HG02852 (cell line): ENCODE results near the gene KNL1.
"Not testable (repeated sequence)": the region's sequence is repeated elsewhere in the genome, so short reads cannot be mapped to it uniquely, and the experiment has no call there.

Experiments used
- ATAC-seq: cut with Tn5 transposase; IDR thresholded peaks from one replicate; pipeline ENCODE4 v1.9.1; 2021; ENCODE audit warnings: mild to moderate bottlenecking, moderate library complexity; ENCODE audit not compliant: unreplicated experiment

Gene KNL1

GRCh38 chr15:40664909-40665308, 70.9 kb downstream of the KNL1 start:
- ATAC-seq = no peak

DNA sequence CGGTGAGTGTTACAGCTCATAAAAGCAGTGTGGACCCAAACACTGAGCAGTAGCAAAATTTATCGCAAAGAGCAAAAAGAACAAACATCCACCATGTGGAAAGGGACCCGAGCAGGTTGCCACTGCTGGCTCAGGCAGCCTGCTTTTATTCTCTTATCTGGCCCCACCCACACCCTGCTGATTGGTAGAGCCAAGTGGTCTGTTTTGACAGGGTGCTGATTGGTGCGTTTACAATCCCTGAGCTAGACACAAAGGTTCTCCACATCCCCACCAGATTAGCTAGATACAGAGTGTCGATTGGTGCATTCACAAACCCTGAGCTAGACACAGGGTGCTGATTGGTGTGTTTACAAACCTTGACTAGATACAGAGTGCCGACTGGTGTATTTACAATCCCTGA, 82.2 kb downstream of the KNL1 start:
- ATAC-seq = not testable (repeated sequence)

DNA sequence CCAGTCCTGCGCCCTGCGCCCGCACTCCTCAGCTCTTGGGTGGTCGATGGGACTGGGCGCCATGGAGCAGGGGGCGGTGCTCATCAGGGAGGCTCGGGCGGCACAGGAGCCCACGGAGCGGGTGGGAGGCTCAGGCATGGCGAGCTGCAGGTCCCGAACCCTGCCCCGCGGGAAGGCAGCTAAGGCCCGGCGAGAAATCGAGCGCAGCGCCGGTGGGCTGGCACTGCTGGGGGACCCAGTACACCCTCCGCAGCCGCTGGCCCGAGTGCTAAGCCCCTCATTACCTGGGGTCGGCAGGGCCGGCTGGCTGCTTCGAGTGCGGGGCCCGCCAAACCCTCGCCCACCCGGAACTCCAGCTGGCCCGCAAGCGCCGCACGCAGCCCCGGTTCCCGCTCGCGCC, 82.9 kb downstream of the KNL1 start:
- not testable (repeated sequence) for ATAC-seq

DNA sequence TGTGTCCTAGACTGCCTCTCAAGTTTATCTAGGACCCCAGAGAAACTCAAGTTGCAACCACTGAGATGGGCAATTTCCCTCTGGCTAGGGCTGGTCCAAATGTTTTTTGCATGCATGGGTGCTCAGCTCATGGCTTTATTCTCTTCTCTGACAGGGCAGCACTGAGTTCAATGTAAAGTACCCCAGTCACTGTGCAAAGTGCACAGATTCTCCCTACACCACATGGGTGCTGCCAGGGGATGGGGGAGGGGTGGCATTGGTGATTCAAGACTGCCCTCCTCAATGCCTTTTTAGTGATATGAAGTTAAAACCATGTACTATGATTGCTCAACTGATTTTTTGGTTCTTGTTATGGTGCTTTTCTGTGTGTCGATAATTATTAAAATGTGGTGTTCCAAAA, 86.1 kb downstream of the KNL1 start:
- no peak for ATAC-seq

GRCh38 chr15:40680959-40681358, 86.9 kb downstream of the KNL1 start:
- not testable (repeated sequence) for ATAC-seq

DNA sequence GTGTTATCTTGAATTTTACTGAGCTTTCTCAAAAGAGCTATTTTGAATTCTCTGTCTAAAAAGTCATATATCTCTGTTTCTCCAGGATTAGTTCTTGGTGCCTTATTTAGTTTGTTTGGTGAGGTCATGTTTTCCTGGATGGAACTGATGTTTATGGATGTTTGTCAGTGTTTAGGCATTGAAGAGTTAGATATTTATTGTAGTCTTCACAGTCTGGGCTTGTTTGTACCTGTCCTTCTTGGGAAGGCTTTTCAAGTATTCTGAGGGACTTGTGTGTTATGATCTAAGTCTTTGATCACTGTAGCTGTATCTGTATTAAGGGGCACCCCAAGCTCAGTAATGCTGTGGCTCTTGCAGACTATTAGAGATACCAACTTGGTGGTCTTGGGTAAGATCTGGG, 90.3 kb downstream of the KNL1 start:
- ATAC-seq = no peak

DNA sequence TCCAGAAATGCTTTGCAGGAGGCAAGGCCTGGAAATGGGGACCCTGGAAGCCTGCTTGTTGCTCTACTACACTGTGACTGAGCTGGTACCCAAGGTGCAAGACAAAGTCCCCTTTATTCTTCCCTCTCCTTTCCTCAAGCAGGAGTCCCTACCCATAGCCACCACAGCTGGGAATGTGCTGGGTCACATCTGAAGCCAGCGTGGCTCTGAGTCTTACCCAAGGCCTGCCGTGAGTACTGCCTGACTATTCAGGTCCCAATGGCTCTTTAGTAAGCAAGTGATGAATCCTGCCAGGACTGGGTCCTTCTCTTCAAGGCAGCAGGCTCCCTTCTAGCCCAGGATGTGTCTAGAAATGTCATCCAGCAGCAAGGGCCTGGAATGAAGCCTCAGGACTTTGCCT, 91.3 kb downstream of the KNL1 start:
- no peak for ATAC-seq

DNA sequence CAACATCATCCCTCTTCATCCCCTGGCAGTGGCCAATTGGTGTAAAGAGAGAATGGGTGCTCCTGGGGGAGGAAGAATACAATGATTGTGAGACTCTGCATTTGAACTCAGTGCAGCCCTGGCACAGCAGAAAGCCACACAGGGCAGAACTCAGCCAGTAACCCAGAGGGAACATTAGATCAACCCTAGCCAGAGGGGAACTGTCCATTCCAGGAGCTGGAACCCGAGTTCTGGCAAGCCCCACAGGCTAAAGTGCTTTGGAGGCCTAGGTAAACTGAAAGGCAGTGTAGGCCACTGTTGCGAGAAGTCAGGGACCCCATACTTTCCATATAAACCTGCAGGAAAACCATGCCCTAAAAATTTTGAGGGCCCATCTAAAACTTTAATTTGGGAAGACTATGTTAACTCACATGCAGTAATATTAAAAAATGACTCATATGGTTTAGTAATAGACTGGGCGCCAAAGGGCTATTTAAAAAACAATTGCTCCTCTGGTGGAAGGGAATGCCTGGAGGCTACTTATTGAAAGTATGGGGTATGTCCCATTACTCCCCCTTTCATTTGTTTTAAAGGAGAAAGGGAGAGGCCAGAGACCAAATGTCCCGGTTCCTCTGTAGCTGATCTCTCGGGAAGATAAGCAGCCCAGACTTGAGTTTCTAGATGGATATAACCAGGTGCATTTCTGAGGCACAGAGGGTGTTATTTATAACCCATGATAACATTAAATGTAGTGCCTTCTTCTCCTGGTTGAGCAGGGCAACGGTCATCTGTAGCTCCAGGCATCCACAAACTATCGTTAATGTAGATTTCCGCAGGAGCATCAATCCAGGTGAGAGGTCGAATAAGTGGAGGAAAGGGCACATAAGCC, 95.1 kb downstream of the KNL1 start:
- no peak for ATAC-seq

- ATAC-seq = no peak
Measured at GRCh38 chr15:40691737-40692136, 97.7 kb downstream of the KNL1 start.

GRCh38 chr15:40693904-40694687, 100.0 kb downstream of the KNL1 start:
- peak; percentile 19 for ATAC-seq

DNA sequence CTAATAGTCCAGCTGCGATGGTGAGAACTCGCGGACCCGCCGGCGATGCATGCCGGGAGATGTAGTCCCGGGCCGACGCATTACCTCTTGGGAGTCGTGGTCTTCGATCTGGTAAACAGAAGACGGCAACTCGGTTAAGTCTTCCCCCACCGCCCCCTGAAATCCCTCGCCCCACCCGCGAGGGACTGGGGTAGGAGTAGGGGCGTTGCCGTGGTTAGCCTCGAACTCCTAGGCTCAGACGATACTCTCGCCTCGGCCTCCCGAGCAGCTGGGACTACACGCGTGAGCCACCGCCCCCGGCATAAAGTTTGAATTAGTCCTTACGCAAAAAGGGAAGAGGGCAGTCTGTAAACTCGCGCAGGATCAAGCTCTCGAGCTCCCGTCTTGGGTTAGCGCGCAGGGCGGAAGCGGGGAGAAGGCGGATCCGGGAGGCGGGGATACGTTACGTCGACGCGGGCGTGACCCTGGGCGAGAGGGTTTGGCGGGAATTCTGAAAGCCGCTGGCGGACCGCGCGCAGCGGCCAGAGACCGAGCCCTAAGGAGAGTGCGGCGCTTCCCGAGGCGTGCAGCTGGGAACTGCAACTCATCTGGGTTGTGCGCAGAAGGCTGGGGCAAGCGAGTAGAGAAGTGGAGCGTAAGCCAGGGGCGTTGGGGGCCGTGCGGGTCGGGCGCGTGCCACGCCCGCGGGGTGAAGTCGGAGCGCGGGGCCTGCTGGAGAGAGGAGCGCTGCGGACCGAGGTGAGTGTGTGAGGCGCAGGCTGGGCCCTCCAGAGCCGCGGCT, 100.8 kb downstream of the KNL1 start, which contains the start of gene RAD51:
Gene RAD51 (plus strand): TSS at position 487 of the 781 bp plus-strand sequence. CDS start 3,585 bp downstream, outside the sequence.
- peak; percentile 73 for ATAC-seq

DNA sequence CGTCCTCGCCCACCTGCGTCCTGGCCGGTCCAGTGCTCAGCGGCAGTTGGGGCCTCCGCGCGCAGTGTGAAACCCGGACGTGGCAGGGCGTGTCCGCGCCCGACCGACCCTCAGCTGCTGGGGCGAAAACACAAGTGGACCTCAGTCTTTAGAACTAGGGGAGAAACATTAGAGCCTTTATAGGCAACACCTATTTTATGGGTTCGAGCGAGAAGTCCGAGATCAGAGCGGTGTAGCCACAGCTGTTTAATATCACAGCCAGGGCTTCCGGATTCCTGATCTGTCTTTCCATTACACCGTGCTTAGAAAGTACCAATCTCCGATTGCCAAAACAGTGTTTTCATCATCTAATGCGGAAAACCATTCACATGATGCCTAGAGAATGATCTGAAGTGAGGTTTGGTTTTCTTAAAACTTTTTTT, 101.4 kb downstream of the KNL1 start:
- peak; percentile 27 for ATAC-seq

GRCh38 chr15:40696228-40696627, 102.2 kb downstream of the KNL1 start:
- no peak for ATAC-seq

GRCh38 chr15:40697916-40698315, 103.9 kb downstream of the KNL1 start:
- no peak for ATAC-seq

DNA sequence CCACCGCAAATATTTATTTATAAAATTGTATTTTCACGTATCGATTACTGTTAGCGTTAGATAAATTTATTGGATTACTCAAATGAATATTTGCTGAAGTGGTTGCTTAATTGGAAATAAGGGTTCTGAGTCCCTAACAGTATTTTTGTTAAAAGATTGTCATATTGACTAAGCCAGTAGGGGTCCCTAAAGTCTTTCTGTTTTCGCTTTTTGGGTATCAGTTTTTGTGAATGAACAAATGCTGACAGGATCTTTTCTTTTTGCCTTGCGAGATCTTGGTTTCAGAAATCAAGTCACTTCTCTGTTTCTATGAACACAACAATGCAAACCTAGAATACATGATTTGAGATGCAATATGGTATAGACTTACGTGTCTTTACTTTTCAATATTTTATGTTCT, 108.0 kb downstream of the KNL1 start:
- ATAC-seq = no peak

- no peak for ATAC-seq
Measured at GRCh38 chr15:40706121-40706520, 112.1 kb downstream of the KNL1 start.
